ENCODE measurements around the gene ZNF451. TPM values are rescaled to one million over a fixed set of nuclear protein-coding genes. Genes with fewer than 3 reads are reported as not detected.

ZNF451 gene
- total and polyA plus RNA-seq, 4 donors: 9.1 to 133 (median 27.1) TPM

DNA sequence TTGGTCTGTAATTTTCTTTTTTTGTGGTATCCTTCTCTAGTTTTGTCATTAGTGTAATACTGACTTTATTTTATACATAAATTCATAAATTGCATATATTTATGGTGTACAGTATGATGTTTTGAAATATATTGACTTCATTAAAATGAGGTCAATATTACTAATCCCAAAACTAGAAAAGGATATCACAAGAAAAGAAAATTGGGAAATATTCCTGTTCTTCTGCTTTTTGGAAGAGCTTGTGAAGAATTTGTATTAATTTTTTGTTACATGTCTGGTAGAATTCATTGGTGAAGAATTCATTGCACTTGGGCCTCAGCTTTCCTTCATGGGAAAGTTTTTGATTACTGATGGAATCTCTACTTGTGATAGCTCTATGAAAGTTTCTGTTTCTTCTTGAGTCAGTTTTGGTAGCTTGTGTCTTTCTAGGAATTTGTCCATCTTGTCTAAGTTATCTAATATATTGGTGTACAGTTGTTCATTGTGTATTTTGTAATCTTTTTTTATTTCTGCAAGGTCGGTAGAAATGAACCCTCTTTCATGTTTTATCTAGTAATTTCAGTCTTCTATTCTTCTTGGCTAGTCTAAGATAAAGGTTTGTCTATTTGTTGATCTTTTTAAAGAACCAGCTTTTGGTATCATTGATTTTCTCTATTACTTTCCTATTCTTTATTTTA, 11.3 kb upstream of the ZNF451 start:
- H3K9me3 ChIP-seq (ENCODE audit: control insufficient read depth in 4 of 4, insufficient read depth in 3 of 4, low read length in 3 of 4): no peaks in the 10 kb centered on the region
- DNase-seq: no peak
- peaks cover 0 to 1% (median 0%) of the 10 kb centered on the region in 5 donors for H3K4me1 ChIP-seq (ENCODE audit: control insufficient read depth in 5 of 5, insufficient read depth in 5 of 5, low read length in 5 of 5)
- no peak overlapping the region for H3K27ac ChIP-seq (ENCODE audit: low read depth in 1 of 2, low read length in 1 of 2)
- H3K27me3 ChIP-seq (ENCODE audit: control insufficient read depth in 3 of 3, insufficient read depth in 3 of 3, low read length in 2 of 3): no peaks in the 10 kb centered on the region
- TF ChIP-seq CTCF (IDR thresholded peaks at IDR 0.05; ENCODE audit: control extremely low read depth, extremely low read depth): no peak
- no peak overlapping the region for H3K4me3 ChIP-seq
- peaks cover 0 to 3% (median 0%) of the 10 kb centered on the region in 4 donors for H3K36me3 ChIP-seq (ENCODE audit: control insufficient read depth in 4 of 4, insufficient read depth in 4 of 4, low read length in 4 of 4)
- H3K9ac ChIP-seq (ENCODE audit: insufficient read depth in 1 of 2, low read length in 2 of 2): no peak overlapping the region
- ATAC-seq (ENCODE audit: insufficient read depth, low FRiP score): no peak
- 87 to 93% methylated on average over 1 of the region's 1 CpG for WGBS, 2 donors

DNA sequence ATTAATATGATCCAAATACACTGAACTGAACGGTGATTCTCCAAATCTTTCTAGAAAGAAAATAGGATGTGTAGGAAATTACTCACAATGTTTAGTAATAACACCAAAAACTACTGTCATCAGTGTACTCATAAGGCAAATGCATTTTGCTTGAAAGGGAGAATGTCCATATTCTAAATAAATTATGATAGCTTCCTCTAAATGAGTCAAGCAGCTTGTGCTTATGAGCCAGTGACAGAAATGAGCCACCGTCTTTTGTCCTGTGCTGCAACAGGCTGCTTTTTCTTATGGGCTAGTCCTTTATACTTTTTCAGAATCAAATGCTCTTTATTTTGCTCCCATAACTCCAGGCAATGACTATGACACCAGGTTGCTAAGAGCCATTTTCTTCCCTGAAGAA, 4.5 kb upstream of the ZNF451 start:
- Histone ChIP-seq H3K36me3 (ENCODE audit: control insufficient read depth in 4 of 4, insufficient read depth in 4 of 4, low read length in 4 of 4) (no peaks in the 10 kb centered on the region), H3K4me1 (ENCODE audit: control insufficient read depth in 5 of 5, insufficient read depth in 5 of 5, low read length in 5 of 5) (peaks cover 0 to 5% (median 0%) of the 10 kb centered on the region in 5 donors), H3K9ac (ENCODE audit: insufficient read depth in 1 of 2, low read length in 2 of 2) (no peak overlapping the region), H3K9me3 (ENCODE audit: control insufficient read depth in 4 of 4, insufficient read depth in 3 of 4, low read length in 3 of 4) (no peaks in the 10 kb centered on the region), H3K4me3 (no peak overlapping the region), H3K27ac (ENCODE audit: low read depth in 1 of 2, low read length in 1 of 2) (no peak overlapping the region), H3K27me3 (ENCODE audit: control insufficient read depth in 3 of 3, insufficient read depth in 3 of 3, low read length in 2 of 3) (no peaks in the 10 kb centered on the region)
- no peak for TF ChIP-seq CTCF (IDR thresholded peaks at IDR 0.05; ENCODE audit: control extremely low read depth, extremely low read depth)
- WGBS, 2 donors: 94 to 97% methylated on average over 2 of the region's 2 CpGs
- DNase-seq (no peak), ATAC-seq (ENCODE audit: insufficient read depth, low FRiP score) (no peak)

- H3K36me3 ChIP-seq (ENCODE audit: control insufficient read depth in 4 of 4, insufficient read depth in 4 of 4, low read length in 4 of 4): peaks cover 0 to 3% (median 0%) of the 10 kb centered on the region in 4 donors
- H3K9ac ChIP-seq (ENCODE audit: insufficient read depth in 1 of 2, low read length in 2 of 2): no peak overlapping the region
- no peaks in the 10 kb centered on the region for H3K9me3 ChIP-seq (ENCODE audit: control insufficient read depth in 4 of 4, insufficient read depth in 3 of 4, low read length in 3 of 4)
- 100% methylated on average over 1 of the region's 1 CpG for WGBS, 2 donors
- H3K4me3 ChIP-seq: no peak overlapping the region
- ATAC-seq (ENCODE audit: insufficient read depth, low FRiP score) (no peak), DNase-seq (no peak)
- no peaks in the 10 kb centered on the region for H3K27me3 ChIP-seq (ENCODE audit: control insufficient read depth in 3 of 3, insufficient read depth in 3 of 3, low read length in 2 of 3)
- H3K4me1 ChIP-seq (ENCODE audit: control insufficient read depth in 5 of 5, insufficient read depth in 5 of 5, low read length in 5 of 5): peaks cover 0 to 10% (median 4%) of the 10 kb centered on the region in 5 donors
- TF ChIP-seq CTCF (IDR thresholded peaks at IDR 0.05; ENCODE audit: control extremely low read depth, extremely low read depth): no peak
- no peak overlapping the region for H3K27ac ChIP-seq (ENCODE audit: low read depth in 1 of 2, low read length in 1 of 2)
These were observed 3.1 kb upstream of the ZNF451 start for GRCh38 chr6:57086843-57087242.

DNA sequence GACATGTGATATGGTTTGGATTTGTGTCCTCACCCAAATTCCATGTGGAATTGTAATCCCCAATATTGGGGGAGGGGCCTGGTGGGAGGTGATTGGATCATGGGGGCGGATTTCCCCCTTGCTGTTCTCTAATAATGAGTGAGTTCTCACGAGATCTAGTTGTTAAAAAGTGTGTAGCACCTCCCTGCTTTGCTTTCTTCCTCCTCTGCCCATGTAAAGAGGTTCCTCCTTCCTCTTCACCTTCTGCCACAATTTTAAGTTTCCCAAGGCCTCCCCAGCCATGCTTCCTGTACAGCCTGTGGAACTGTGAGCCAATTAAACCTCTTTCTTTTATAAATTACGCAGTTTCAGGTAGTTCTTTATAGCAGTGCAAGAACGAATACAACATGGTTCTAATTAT, 2.1 kb upstream of the ZNF451 start:
- H3K27ac ChIP-seq (ENCODE audit: low read depth in 1 of 2, low read length in 1 of 2): no peak overlapping the region
- no peak for TF ChIP-seq CTCF (IDR thresholded peaks at IDR 0.05; ENCODE audit: control extremely low read depth, extremely low read depth)
- whole genome bisulfite sequencing, 2 donors: 68 to 80% methylated on average over 4 of the region's 4 CpGs
- ATAC-seq (ENCODE audit: insufficient read depth, low FRiP score) (no peak), DNase-seq (no peak)
- H3K4me3 ChIP-seq: no peak overlapping the region
- no peaks in the 10 kb centered on the region for H3K9me3 ChIP-seq (ENCODE audit: control insufficient read depth in 4 of 4, insufficient read depth in 3 of 4, low read length in 3 of 4)
- no peak overlapping the region for H3K9ac ChIP-seq (ENCODE audit: insufficient read depth in 1 of 2, low read length in 2 of 2)
- H3K36me3 ChIP-seq (ENCODE audit: control insufficient read depth in 4 of 4, insufficient read depth in 4 of 4, low read length in 4 of 4): peaks cover 0 to 3% (median 0%) of the 10 kb centered on the region in 4 donors
- no peaks in the 10 kb centered on the region for H3K27me3 ChIP-seq (ENCODE audit: control insufficient read depth in 3 of 3, insufficient read depth in 3 of 3, low read length in 2 of 3)
- peaks cover 0 to 19% (median 7%) of the 10 kb centered on the region in 5 donors for H3K4me1 ChIP-seq (ENCODE audit: control insufficient read depth in 5 of 5, insufficient read depth in 5 of 5, low read length in 5 of 5)

Data from lung (tissue), 12 donors.